Stomach (tissue), 9 donors: Measurements from ENCODE around the gene TNFRSF11A. TPM values are rescaled to one million over a fixed set of nuclear protein-coding genes. Genes with fewer than 3 reads are reported as not detected.

Experiments
- DNase-seq, 2 donors: peaks; one replicate each; pipeline versions ENCODE4 v3.0.0 to v3.0.0-alpha.2; 2013 to 2019
- H3K27ac ChIP-seq, 5 donors: fragments of 200-600 bp in 4 of 5; sonication (generic) in 4 of 5; one replicate each; pipeline ENCODE4 v1.5.1; 2013 to 2019; ENCODE audit warnings: mild to moderate bottlenecking in 1 of 5, moderate library complexity in 1 of 5
- H3K27me3 ChIP-seq, 3 donors: fragments of 200-600 bp; sonication (generic); one replicate each; pipeline ENCODE4 v1.5.1; 2017 to 2019; ENCODE audit warnings: mixed run types in 1 of 3
- H3K36me3 ChIP-seq, 4 donors: fragments of 200-600 bp; sonication (generic); 1 replicate in 3 of 4; 2 replicates in 1 of 4; pipeline ENCODE4 v1.5.1; 2016 to 2019
- H3K4me1 ChIP-seq, 4 donors: fragments of 200-600 bp; sonication (generic); one replicate each; pipeline ENCODE4 v1.5.1; 2016 to 2019
- H3K4me3 ChIP-seq, 4 donors: fragments of 200-600 bp; sonication (generic) in 3 of 4; one replicate each; pipeline ENCODE4 v1.5.1; 2016 to 2019; ENCODE audit warnings: mild to moderate bottlenecking in 1 of 4
- H3K9me3 ChIP-seq, 4 donors: fragments of 200-600 bp; sonication (generic); one replicate each; pipeline ENCODE4 v1.5.1; 2016 to 2019
- CTCF ChIP-seq, 7 experiments: fragments of 450-650 bp in 4 of 7; fragments of 200-600 bp in 3 of 7; sonication (generic) in 3 of 7; IDR thresholded peaks; one replicate each; pipeline ENCODE4 v1.5.1; 2016 to 2019; ENCODE audit warnings: antibody characterized with exemption in 7 of 7, control low read depth in 2 of 7, mild to moderate bottlenecking in 1 of 7
- EP300 ChIP-seq: sonication (generic); formaldehyde crosslinking; IDR thresholded peaks from one replicate; pipeline ENCODE4 v1.6.1; 2017; ENCODE audit warnings: antibody characterized with exemption
- POLR2A ChIP-seq, 4 donors: fragments of 450-650 bp; IDR thresholded peaks; one replicate each; pipeline ENCODE4 v1.6.1; 2016; ENCODE audit warnings: antibody characterized with exemption in 4 of 4, control low read depth in 2 of 4, mild to moderate bottlenecking in 1 of 4, moderate library complexity in 1 of 4
- POLR2AphosphoS5 ChIP-seq, 3 donors: sonication (generic); formaldehyde crosslinking; IDR thresholded peaks; one replicate each; pipeline ENCODE4 v1.6.1; 2016; ENCODE audit warnings: antibody characterized with exemption in 3 of 3
- WGBS, 5 donors: extraction: QIAGEN DNeasy Blood & Tissue Kit in 3 of 5; methylation state at CpG; one replicate each; pipeline versions ENCODE4 v1.1.5 to v1.1.7; 2013 to 2018; 5-methylcytosine and 5-hydroxymethylcytosine counted together
- intact Hi-C: fragments of 100-400 bp; cut with DNase I; formaldehyde crosslinking; loops from one replicate; pipeline ENCODE4 v1.15.1; 2023; ENCODE audit warnings: low total_unique reads
- polyA plus RNA-seq, 3 donors: library from polyadenylated mRNA; stranded (reverse); fragments of 200-250 nt; gene quantifications; one replicate each; pipeline ENCODE4 v1.2.3, GENCODE V29; 2013
- total RNA-seq, 5 donors: library from RNA; depleted of rRNA; stranded (reverse); fragments of >200 nt; gene quantifications; one replicate each; pipeline versions ENCODE4 v1.1.0 to v1.2.3, GENCODE V29; 2014 to 2016
- donor health status: healthy with polysubstance abuse.
- donor health status: Bipolar disorder and iron deficiency.
- donor health status: healthy.

The TNFRSF11A gene
- total and polyA plus RNA-seq, 8 donors, result 0.45 to 50.3 (median 4.7) TPM

GRCh38 chr18:62396967-62397366, 71.9 kb downstream of the TNFRSF11A start:
- no peaks in the 10 kb centered on the region for H3K9me3 ChIP-seq
- no peak for TF ChIP-seq POLR2A (IDR thresholded peaks at IDR 0.05)
- TF ChIP-seq POLR2AphosphoS5 (IDR thresholded peaks at IDR 0.05), result no peak
- no peak for TF ChIP-seq EP300
- no peaks in the 10 kb centered on the region for H3K36me3 ChIP-seq
- intact Hi-C loops, result no loop called here
- H3K27ac ChIP-seq, result no peak overlapping the region
- H3K4me3 ChIP-seq, result no peak overlapping the region
- peaks cover 0 to 10% (median 0%) of the 10 kb centered on the region in 3 donors for H3K27me3 ChIP-seq
- WGBS, 5 donors, result 53 to 76% (median 69%) methylated on average over 3 of the region's 3 CpGs
- DNase-seq, result no peak
- H3K4me1 ChIP-seq, result no peaks in the 10 kb centered on the region

GRCh38 chr18:62398291-62398690, 73.2 kb downstream of the TNFRSF11A start:
- no peak for DNase-seq
- no peak overlapping the region for H3K4me3 ChIP-seq
- no peaks in the 10 kb centered on the region for H3K36me3 ChIP-seq
- WGBS, 5 donors, result 84 to 91% (median 89%) methylated on average over 6 of the region's 6 CpGs
- intact Hi-C loops, result no loop called here
- no peak for TF ChIP-seq POLR2A (IDR thresholded peaks at IDR 0.05)
- TF ChIP-seq CTCF (IDR thresholded peaks at IDR 0.05), result no peak
- TF ChIP-seq POLR2AphosphoS5 (IDR thresholded peaks at IDR 0.05), result no peak
- TF ChIP-seq EP300, result no peak
- H3K27me3 ChIP-seq, result peaks cover 0 to 2% (median 0%) of the 10 kb centered on the region in 3 donors
- H3K27ac ChIP-seq, result no peak overlapping the region
- no peaks in the 10 kb centered on the region for H3K4me1 ChIP-seq
- H3K9me3 ChIP-seq, result no peaks in the 10 kb centered on the region

- intact Hi-C loops, result no loop called here
- H3K9me3 ChIP-seq, result no peaks in the 10 kb centered on the region
- H3K27me3 ChIP-seq, result no peaks in the 10 kb centered on the region
- no peak for TF ChIP-seq EP300
- TF ChIP-seq CTCF (IDR thresholded peaks at IDR 0.05), result no peak
- TF ChIP-seq POLR2AphosphoS5 (IDR thresholded peaks at IDR 0.05), result no peak
- no peak for TF ChIP-seq POLR2A (IDR thresholded peaks at IDR 0.05)
- no peak overlapping the region for H3K4me3 ChIP-seq
- H3K27ac ChIP-seq, result no peak overlapping the region
- H3K4me1 ChIP-seq, result no peaks in the 10 kb centered on the region
- no peaks in the 10 kb centered on the region for H3K36me3 ChIP-seq
- 60 to 87% (median 82%) methylated on average over 3 of the region's 3 CpGs for WGBS, 5 donors
- DNase-seq, result no peak
These were observed 74.2 kb downstream of the TNFRSF11A start for GRCh38 chr18:62399276-62399675.

GRCh38 chr18:62399781-62400308, 74.7 kb downstream of the TNFRSF11A start:
- no peak overlapping the region for H3K4me3 ChIP-seq
- TF ChIP-seq POLR2A (IDR thresholded peaks at IDR 0.05), result no peak
- TF ChIP-seq CTCF (IDR thresholded peaks at IDR 0.05), result peak in 1 of 7 experiments; percentile 12
- H3K36me3 ChIP-seq, result no peaks in the 10 kb centered on the region
- intact Hi-C loops, result loop anchor here (5.0 kb wide), 1 partner anchor 52 kb away; no protein-coding TSS in a partner anchor
- no peak overlapping the region for H3K27ac ChIP-seq
- peak in 1 of 2 donors; percentile 45 for DNase-seq
- H3K27me3 ChIP-seq, result no peaks in the 10 kb centered on the region
- 11 to 27% (median 17%) methylated on average over 4 of the region's 4 CpGs for WGBS, 5 donors
- H3K4me1 ChIP-seq, result no peaks in the 10 kb centered on the region
- H3K9me3 ChIP-seq, result no peaks in the 10 kb centered on the region

GRCh38 chr18:62400916-62401315, 75.8 kb downstream of the TNFRSF11A start:
- 64 to 78% (median 76%) methylated on average over 3 of the region's 3 CpGs for WGBS, 5 donors
- Histone ChIP-seq H3K36me3 (no peaks in the 10 kb centered on the region), H3K27ac (no peak overlapping the region)

More at GRCh38 chr18:62400916-62401315, 75.8 kb downstream of the TNFRSF11A start:
- H3K4me1 ChIP-seq, result no peaks in the 10 kb centered on the region
- intact Hi-C loops, result loop anchor here (5.0 kb wide), 1 partner anchor 51 kb away; no protein-coding TSS in a partner anchor
- no peaks in the 10 kb centered on the region for H3K9me3 ChIP-seq
- TF ChIP-seq POLR2A (IDR thresholded peaks at IDR 0.05), result no peak
- TF ChIP-seq POLR2AphosphoS5 (IDR thresholded peaks at IDR 0.05), result no peak
- no peak for TF ChIP-seq EP300
- no peak for TF ChIP-seq CTCF (IDR thresholded peaks at IDR 0.05)
- DNase-seq, result no peak
- no peak overlapping the region for H3K4me3 ChIP-seq
- no peaks in the 10 kb centered on the region for H3K27me3 ChIP-seq
